ENCODE data around the gene NR3C1.
A peak's percentile ranks its signal among the peaks of the same experiment; 100 is the strongest.

The NR3C1 gene

DNA sequence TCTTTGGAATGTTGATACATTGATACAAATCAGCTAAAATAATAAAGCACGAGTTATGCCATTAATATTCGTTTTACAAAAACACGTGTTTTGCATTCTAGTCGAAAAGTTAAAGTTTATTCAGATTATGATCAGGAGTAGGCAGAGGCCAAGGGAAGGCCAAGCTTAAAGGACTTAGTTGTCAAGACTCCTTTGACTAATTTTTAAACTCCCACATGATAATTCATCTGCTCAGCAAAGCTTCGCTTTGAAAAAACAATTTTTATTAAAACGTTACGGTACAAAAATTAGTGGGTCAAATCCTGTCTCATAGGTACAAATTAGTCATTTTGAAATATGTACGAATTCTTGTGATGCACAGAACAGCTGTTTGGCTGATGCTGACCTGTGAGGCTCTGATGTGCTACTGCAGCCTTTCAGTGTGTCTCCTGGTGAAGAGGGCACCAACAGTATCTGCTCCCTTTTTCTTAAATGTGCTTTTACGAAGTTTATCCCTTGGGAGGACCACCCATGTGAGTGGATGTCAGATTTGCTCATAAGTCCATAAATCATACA lies 23.0 kb upstream of the NR3C1 start:
- no peak for DNase-seq (ENCODE audit: low spot score)

DNA sequence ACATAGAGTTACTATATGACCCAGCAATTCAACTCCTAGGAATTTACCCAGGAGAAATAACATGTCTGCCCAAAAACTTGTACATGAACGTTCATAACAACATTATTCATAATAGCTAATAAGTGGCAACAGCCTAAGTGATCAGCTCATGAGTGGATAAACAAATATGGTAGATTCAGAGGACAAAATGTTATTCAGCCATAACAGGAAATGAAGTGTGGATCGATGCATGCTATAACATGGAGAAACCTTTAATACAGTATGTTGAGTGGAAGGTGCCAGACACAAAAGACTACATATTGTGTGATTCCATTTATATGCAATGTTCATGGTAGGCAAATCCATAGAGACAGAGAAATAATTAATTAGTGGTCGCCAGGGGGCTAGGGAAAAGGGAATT lies 22.3 kb upstream of the NR3C1 start:
- no peak for DNase-seq (ENCODE audit: low spot score)

DNA sequence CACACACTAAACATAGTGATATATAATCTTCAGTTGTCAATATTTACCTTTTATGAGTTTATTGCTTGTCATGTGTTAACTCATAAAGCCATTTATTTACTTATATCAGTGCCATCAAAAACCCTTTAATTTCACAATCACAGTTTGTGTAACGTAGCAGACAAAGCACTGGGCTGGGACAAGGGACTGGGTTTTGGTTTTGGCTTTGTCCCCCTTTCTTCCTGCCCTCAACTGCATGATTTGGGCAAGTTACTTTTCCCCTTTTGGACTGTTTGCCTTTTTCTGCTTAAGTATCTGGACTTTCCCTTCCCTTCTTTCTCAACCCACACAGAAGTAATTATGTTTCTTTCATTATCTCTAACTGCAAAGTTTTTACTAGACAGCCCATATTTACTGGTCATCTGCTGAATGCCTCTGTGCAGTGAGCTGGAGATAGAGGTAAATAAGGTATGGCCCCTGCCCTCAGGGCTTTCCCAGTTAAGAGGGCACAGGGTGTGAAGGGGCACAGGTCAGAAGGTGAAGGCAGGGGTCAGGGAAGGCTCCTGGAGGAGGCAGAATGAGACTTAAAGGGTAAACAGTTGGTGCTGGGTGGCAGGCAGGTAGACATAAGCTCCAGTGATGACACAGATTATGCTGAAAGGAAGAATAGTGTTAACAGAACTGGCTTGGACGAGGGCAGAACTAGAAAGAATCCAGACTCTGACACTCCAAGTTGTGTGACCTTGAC lies 14.8 kb upstream of the NR3C1 start:
- DNase-seq (ENCODE audit: low spot score): no peak

DNA sequence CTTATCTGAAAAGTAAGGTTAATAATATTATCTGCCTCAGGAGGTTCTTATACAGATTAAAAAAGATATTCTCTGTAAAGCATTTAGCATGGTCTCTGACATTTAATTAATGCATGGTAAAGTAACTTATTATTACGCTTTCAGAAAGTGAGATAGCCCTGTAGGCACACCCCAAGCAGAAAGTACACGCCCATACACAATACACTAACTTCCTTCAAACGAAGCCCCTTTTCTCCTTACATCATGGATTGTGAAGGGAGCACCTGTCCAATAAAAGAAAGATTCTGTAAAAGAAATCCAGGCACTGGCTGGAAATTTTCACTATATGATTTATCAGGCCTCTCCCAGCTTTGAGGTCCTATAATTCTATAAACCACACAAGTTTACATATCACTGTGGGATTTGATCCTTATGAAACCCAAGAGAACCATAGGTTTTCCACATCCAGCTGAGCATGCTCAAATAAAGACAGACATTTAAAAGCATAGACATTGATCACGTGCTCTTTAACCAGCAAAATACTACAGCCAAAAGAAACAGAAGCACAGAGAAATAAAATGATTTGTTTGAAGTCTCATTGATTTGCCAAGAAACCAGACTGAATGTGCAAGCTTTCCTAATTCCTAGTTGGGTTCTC lies 14.1 kb upstream of the NR3C1 start:
- no peak for DNase-seq (ENCODE audit: low spot score)

DNA sequence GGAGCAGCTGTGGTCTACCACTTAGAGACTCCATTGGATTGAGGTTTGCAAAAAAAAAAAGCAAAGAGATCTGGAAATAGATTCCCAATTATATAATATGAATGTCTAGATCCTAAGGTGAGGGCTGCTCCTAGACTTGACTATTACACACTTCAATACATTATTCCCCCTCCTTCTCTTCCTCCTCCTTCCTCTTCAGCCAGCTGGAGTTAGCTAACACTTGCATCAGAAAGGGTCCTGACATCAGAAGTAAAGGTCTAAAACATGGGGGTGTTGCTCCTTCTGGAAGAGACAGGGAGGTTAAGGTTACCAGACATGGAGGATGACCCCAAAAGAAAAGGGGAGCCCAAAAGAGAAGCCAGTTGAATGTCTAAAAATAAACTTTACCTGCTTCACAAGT lies 12.9 kb upstream of the NR3C1 start:
- no peak for DNase-seq (ENCODE audit: low spot score)

DNA sequence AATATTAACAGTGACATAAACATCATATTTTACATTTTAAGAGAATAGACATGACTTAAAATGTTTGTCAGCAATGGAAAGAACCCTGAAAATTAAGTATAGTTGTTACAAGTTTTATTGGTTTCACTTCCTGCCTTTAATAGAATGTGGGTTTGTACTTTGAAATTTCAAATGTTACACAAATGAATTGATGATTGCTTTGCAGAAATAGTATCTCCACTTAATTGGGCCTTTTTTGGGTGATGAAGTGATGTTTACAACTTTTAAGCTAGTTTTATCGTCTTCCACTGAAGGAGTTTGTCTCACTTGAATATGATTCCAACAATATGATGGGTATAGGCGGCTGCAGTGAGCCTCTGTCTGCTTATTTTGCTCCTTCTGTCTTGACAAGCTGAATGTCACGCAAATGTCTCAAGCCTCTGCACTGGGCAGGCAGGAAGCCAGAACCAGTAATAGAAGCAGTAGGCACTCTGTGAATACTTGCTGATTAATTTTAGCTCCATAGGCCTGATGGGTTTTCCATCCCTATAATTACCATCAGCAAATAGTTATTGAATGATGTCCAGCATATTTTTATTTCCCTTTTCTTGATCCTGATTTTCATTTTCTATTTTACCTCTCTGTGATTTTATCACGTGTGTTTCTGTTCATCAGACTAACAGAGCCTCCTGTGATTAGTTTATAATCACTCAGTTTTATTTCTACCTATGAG lies 10.6 kb upstream of the NR3C1 start:
- no peak for DNase-seq (ENCODE audit: low spot score)

DNA sequence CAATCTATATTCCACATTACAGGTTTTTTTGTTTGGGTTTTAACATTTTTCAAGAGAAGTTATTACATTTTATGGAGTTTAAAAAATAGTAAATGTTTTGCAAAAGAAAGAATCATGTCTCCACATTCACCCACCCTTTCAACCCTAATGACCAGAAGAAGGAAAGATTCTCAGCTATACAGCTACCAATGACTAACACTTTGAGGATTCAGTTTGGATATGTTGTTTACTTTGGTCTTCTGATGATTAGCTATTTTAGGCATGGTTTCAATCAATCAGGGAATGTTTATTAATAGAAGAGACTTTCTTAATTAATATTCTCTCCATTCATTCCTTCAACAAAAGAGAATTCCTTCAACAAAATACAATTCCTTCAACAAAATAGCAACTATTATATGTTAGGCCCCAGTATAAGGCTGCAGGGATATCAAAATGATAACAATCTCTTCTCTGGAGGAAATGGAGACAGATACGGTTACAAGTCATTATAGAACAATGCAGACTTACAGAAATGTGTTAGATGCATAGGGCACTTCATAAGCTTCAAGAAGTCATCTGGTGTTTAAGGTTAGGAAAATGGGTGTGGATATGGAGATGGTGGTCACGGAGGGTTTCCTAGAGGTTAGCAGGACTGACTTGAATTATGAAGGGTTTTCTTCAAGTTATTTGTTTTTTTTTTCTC lies 9.3 kb upstream of the NR3C1 start:
- no peak for DNase-seq (ENCODE audit: low spot score)

DNA sequence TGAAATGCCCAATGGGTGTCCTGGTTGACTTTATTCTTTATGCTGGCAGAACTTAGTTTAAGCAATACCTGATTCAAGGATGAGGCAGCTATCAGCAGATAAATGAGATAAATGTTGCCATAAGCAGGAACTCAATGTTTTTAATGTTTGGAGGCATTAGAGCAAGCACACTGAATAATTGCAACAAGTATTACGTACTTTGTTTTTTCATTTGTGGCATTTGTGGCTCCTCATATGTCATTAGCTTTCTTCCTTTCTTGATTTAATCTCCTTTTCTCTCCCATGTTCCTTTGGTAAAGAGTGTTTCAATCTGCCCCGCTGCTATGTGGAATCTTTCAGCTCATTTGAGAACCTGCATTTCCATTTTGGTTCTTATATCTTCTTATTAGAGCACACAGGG lies 6.4 kb upstream of the NR3C1 start:
- DNase-seq (ENCODE audit: low spot score): no peak

DNA sequence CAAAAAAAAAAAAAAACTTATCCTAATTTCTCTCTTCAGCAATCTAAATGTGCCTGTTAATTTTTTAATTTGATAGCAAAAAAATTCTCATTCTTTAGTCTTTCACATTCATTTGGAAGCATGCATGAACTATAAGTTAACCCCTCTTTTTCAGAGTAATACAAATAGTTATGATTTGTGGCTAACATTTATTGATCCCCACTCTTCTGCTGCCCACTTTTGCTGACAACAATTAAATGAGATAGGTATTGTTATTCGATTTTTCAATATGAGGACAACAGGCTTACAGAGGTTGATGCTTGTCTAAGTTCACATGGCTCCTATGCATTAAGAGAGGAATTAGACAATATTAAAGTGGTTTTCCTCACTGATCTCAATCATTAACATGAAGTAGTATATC lies 2.9 kb upstream of the NR3C1 start:
- DNase-seq (ENCODE audit: low spot score): no peak

DNA sequence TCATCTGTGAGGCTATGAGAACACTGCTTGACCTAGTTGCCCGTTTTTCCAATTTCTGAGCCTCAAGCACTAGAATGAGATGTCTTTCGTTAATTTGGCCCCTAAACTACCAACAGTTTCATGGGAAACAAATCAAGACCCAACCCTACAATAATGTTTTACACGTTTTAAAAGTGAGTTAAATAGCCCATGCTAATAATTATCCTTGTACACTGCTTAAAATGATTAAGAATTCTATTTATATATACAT lies 2.3 kb upstream of the NR3C1 start:
- no peak for DNase-seq (ENCODE audit: low spot score)

DNA sequence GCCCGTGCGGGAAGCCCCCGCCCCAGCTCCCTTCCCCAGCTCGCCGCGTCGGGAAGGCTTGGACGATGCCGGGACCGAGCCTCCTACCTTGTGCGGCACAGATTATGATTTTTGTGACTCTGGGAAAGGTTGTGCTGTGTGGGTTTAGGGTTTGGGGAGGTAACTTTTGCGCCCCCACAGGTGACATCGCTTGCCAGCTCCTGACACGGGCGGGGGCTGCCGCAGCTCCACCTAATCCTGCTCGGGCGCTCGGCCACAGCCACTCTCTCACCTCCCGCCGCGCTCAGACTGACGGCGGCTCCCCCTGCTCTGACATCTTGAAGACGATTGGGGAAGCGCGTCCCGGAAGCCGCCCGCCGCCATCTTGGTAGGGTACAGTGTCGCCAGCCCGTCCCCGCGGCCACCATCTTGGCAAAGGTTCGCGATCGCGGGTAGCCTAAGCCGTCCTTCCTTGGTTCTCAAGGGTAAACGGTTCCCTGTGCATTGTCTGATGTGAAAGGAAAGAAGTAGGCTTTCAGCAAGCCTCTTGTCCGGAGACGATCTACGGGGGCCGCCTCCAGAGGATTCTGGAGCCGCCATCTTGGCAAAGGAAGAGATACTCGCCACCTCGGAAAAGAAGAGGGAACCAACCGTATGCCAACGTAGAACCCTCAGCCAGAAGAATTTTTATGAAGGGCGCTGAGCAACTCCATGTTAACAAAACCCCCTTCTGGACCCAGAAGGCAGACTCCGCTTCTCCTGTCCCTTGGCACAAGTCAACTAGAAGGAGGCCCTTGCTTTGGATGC lies 1.8 kb upstream of the NR3C1 start:
- DNase-seq (ENCODE audit: low spot score): peak; percentile 94

DNA sequence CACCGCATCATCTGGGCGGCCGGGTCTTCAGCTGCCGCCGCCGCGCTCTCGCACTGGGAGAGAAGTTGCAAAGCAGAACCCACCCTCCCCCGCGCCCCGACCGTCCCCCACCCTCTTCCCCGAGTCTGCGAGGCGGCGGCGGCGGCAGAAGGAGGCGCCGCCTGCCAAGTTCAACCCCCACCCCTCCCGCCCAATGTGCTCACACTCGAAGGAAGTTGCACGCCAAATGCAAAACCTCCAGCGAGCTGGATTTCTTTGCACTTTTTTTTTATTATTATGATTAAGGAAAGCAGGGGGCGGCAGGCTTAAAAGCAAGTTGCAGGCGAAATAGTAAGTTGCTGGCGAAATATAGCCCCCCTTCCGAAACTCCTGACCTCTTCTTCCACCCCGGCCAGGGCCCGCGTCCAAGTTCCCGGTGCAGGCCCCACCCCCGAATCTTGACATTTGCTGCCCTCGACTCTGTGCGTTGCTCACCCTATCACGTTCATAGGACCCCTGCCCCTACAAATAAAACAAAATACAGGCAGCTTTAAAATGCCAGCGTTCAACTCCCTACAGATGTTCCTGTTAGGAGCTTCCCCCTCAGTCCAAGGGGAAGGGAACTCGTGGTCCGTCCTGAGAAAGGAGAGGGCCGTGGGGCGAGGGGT lies 1.1 kb upstream of the NR3C1 start:
- peak; percentile 89 for DNase-seq (ENCODE audit: low spot score)

DNA sequence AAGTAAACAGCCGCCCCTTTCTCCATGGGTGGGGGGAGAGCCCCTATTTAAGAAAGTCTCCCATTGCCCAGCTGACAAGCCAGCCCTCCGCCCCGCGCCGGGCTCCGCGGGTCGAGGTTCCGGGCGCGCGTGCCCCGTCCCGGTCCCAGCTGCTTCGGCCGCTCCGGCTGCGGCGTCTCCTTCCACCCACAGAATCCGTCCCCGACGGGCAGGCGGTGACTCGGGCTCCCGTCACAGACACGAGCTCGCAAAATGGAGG lies 223 bp downstream of the NR3C1 start:
- DNase-seq (ENCODE audit: low spot score): no peak

DNA sequence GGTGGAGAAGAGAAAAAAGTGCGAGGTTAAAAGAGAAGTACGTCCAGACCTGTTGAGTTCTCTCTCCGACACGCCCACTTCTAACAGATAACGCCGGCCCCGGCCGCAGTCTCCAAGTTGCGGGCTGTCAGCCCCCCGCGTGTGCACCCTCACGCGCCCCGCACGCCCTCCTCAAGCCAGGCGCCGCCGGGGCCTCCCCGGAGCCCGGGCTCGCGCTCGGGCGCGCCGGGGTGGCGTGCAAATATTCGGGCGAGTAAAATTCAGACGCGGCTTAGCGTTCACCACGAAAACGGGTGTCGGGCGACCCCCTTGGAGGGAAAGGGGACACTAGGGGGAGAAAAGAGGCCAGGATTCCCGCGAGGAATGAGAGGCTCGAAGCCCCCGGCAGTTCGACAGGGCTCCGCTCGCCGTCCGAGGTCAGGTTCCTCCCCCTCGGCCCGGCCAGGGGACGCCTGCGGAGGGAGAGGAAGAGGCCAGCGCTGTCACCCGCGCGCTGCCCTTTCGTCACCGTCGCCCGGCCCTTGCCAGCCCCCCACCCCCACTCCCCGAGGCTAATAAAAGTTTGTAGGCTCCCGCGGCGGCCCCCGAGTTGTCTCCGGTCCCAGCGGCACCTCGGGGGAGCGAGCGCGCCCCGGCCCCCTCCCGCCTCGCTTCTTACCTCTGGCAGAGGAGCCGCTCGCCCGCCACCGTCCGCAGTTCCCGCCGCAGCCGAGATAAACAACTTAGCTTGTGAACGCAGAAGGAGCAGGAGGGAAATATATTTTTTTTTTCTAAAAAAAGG lies 743 bp downstream of the NR3C1 start:
- DNase-seq (ENCODE audit: low spot score): peak; percentile 79

DNA sequence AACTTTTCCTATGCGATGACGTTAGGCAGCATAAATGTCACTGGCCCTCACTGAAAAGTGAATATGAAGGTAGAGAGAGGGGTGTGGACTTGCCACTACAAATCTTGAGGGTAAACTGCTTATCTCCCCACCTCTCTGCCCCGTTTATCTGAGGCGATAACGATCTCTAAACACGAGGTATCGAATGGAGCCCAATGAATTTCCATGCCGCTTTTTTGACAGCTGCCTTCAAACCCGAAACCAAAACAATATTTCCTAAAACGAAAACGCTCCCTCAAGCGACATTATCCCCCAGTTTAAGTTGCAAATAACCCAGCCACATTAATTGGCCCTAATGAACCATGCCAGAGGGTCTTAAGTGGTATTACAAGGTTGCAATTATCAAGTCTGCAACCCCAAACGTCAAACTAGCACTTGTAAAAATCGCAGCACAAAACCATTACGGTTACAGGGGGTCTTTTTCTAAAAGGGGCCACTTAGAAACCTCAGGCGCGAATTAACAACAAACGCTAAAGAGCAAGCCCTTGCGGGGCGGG lies 1.4 kb downstream of the NR3C1 start:
- DNase-seq (ENCODE audit: low spot score): no peak

DNA sequence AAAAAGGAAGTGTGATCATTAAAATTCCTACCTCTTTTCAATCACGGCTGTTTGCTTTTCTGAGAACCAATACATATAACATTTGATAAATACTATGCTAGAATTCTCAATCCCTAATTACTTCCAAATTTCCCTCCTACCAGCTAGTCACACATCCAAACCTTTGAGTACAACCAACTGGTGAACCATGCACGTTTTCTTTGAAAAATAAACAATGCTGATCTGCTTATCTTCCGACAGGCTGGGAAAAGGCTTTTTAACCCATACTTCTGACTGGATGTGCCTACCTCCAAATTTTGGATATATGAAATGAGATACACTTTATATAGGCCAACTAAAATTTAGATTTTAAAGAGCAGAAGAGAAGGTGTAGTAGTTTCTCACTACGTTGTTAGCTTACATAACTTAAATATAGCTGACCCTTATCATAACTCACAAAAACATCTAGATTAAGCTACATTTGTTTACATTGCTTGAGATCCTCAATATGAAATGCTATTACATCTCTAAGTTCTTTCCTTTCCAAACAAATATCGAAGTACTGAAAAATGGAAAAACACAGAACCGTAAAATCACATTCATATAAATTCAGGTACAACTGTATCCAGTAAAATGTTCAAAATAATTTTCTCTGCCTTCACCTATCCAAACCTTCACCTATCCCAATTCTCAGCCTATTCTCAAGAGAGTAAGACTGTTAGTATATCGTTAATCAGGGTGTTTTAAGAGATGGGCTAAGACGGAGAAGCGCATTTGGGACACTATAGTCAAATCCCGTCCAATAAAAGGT lies 2.1 kb downstream of the NR3C1 start:
- DNase-seq (ENCODE audit: low spot score): no peak

DNA sequence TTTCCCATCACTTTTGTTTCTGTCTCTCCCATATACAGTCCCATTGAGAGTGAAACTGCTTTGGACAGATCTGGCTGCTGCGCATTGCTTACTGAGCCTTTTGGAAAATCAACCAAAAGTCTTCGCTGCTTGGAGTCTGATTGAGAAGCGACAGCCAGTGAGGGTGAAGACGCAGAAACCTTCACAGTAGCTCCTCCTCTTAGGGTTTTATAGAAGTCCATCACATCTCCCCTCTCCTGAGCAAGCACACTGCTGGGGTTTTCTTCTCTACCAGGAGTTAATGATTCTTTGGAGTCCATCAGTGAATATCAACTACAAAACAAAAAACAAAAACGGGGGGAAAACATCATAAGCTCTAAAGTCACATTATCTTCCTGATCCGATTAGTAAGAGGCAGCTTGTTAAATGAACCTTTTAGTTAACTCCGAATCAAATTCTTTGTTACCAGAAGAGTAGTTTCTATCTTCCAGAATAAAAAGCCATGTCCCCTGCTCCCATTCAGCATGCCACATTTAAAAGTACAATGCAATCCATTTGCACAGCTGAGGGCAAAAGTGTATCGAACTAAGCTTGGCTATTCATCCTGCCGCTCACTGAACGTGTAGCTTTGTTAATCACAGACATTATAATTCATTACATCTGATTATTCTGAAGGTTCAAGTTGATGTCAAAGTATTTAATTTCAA lies 2.8 kb downstream of the NR3C1 start:
- DNase-seq (ENCODE audit: low spot score): no peak

DNA sequence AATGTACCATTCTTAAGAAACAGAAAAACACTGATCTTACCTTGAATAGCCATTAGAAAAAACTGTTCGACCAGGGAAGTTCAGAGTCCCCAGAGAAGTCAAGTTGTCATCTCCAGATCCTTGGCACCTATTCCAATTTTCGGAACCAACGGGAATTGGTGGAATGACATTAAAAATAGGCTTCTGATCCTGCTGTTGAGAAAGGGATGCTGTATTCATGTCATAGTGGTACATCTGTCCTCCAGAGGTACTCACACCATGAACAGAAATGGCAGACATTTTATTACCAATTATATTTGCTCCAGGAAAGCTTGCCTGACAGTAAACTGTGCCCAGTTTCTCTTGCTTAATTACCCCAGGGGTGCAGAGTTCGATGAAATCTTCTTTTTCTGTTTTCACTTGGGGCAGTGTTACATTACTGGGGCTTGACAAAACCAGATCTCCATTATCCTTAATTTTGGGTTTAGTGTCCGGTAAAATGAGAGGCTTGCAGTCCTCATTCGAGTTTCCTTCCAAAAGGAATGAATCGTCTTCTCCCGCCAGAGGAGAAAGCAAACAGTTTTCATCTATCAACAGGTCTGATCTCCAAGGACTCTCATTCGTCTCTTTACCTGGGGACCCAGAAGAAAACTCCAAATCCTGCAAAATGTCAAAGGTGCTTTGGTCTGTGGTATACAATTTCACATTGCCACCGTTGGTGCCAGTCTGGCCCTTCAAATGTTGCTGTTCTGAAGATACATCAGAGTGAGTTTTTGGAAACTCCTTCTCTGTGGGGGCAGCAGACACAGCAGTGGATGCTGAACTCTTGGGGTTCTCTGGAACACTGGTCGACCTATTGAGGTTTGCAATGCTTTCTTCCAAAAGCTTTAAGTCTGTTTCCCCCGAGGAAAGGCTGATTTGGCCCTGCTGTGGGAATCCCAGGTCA lies 3.6 kb downstream of the NR3C1 start:
- DNase-seq (ENCODE audit: low spot score): no peak

Data from left forelimb (tissue), 1 donor.